GM12874 (cell line): ENCODE measurements around the gene TYMP.

ENCODE experiments used
- TF ChIP-seq, protein P1 (sequence below): IDR thresholded peaks from 2 replicates; pipeline ENCODE4 v1.5.1; 2011; ENCODE audit warnings: low read depth, mild to moderate bottlenecking, control low read depth, low read length, moderate library complexity; ENCODE audit not compliant: insufficient read depth

TYMP gene

DNA sequence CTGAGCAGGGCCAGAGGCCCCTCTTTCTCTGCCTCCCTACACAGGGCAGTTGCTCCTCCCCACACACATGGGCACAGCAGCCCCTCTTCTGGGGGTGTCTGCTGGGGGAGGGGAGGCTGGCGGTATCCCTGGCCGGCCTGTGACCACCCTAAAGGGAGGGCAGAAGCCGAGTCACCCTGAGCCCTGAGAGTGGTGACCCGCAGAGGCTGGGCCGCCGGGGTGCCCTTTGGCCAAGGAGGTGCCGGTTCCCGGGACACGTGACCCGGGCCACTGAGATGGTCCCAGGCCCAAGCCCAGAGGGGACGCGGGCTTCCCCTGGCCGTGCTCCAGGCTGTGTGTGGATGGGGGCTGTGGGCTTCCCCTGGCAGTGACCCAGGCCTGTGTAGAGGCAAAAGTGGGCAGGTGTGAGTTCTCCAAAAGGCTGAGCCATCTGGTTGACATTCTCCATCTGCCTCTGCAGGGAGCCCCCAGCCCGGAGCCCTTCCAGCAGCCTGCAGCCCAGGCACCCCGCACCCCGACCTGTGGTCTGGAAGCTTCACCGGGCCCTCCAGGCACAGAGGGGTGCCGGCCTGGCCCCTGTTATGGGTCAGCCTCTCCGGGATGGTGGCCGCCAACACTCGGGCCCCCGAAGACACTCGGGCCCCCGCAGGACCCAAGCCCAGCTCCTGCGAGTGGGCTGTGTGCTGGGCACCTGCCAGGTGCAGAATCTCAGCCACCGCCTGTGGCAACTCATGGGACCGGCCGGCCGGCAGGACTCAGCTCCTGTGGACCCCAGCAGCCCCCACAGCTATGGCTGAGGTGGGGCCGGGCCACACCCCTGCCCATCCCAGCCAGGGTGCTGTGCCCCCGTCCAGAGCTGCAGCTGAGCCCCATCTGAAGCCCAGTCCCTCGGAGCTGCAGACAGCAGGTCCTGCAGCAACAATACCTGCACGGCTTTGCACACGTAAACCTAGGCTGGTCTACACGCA is 47.4 kb downstream of the TYMP start:
- TF ChIP-seq, protein P1, sequence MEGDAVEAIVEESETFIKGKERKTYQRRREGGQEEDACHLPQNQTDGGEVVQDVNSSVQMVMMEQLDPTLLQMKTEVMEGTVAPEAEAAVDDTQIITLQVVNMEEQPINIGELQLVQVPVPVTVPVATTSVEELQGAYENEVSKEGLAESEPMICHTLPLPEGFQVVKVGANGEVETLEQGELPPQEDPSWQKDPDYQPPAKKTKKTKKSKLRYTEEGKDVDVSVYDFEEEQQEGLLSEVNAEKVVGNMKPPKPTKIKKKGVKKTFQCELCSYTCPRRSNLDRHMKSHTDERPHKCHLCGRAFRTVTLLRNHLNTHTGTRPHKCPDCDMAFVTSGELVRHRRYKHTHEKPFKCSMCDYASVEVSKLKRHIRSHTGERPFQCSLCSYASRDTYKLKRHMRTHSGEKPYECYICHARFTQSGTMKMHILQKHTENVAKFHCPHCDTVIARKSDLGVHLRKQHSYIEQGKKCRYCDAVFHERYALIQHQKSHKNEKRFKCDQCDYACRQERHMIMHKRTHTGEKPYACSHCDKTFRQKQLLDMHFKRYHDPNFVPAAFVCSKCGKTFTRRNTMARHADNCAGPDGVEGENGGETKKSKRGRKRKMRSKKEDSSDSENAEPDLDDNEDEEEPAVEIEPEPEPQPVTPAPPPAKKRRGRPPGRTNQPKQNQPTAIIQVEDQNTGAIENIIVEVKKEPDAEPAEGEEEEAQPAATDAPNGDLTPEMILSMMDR = no peak

DNA sequence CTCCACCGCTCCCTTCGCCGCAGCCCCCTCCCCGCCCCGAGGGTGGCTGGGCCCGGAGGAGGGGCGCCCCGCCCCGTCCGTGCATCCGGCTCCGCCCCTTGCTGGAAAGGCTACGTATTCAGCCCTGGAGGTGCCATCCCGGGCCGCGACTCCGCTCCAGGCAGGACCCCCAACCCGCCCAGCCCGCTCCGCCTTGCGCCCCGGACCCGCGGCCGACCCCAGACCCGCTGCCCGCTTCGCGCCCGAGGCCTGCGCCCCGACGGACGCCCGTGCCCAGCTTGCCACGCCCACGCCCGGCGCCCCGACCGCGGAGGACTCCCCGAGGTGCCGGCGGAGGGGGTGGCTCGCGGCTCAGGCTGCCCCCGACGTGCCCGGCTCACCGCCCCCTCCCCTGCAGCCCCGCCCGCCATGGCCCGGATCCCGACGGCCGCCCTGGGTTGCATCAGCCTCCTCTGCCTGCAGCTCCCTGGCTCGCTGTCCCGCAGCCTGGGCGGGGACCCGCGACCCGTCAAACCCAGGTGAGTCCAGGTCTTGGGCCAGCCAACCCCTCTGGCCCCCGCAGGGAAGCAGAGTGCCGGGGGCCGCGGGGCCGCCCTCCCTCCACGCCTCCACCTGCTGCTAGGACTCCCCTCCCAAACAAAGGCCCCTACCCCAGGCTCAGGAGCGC is 48.2 kb downstream of the TYMP start, which contains the start of gene ADM2:
TSS of gene ADM2 (plus strand) at position 104 of the 667 bp plus-strand sequence. CDS start at position 409, 305 bp downstream.
- TF ChIP-seq, protein P1 = no peak

DNA sequence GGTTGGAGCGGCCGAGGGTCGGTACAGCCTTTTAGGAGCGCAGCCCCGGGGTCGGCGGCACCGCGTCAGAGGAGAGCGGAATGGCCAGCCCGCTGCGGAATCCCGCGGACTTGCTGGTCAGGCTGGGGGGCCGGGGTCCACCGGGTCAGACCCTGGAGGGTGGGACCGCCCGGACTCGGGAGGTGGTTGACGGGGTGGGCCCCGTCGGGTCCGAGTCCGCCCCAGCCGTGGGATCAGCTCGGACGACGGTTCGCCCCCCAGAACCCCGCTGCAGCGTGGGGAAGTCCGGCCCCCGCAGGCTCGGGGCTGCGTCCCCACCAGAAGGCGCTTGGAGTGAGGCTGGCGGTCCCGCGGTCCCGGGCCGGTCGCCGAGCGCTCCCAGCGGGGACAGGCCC is 48.8 kb downstream of the TYMP start:
- TF ChIP-seq, protein P1 = no peak

DNA sequence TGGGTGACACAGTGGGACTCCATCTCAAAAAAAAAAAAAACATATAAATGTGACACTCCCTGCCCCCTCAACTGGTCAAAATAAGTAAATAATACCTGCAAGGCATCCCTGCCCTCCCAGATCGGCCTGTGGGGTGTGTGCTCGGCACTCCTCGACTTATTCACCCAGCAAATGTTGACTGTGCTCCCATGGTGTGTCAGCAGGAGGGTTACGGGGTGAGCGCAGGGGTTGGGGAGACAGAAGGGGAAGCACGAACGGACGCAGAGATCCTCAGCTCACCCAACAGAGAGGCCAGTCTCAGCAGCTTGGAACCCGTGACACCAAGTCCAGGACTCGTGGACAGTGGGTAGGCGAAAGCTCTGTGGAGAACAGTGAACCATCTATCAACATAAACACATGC is 50.1 kb downstream of the TYMP start:
- TF ChIP-seq, protein P1 = no peak

DNA sequence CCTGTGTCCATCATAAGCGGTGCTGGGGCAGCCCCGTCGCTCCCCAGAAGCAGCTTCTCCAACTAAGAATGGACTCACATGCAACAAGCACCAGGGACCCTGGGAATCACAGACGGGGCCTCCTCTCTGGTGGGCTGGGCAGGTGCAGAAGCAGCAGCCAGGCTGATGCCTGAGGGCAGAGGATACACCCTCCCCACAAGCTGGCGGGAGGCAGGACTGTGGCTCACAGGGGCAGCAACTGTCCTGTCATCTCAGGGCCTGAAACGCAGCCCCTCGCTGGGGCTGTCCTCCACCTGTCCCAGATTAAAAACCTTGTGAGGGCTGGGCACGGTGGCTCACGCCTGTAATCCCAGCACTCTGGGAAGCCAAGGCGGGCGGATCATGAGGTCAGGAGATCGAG is 51.9 kb downstream of the TYMP start:
- TF ChIP-seq, protein P1 = no peak

DNA sequence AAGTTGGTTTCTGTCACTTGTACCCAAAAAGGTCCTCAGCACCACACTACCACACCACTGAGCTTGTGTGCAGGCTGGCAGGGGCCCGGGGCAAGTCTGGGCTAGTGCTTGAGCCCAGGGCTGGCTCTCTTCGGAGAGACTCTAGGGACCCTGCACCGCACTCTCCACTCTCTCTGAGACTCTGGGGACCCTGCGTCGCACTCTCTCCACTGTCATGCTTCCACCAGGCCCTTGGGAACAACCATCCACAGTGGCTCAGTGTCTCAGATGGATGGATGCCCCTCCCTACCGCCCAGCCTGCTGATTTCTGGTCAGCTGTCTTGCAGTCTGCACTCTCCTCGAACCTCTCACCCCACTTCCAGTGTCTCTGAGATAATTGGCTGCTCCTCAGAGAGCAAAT is 52.9 kb downstream of the TYMP start:
- TF ChIP-seq, protein P1 = no peak
